NB4 (cell line): ENCODE measurements around the gene TTC27.

ENCODE experiments used
- CTCF ChIP-seq: IDR thresholded peaks from one replicate; pipeline ENCODE4 v1.5.1; 2012; ENCODE audit warnings: low read depth, low read length
- MAX ChIP-seq: IDR thresholded peaks from 2 replicates; pipeline ENCODE4 v1.6.1; 2011; ENCODE audit warnings: low read depth, low read length
- MYC ChIP-seq: IDR thresholded peaks from 2 replicates; pipeline ENCODE4 v1.6.1; 2011; ENCODE audit warnings: low read depth, low read length
- POLR2A ChIP-seq: IDR thresholded peaks from 2 replicates; pipeline ENCODE4 v1.6.1; 2011; ENCODE audit warnings: mild to moderate bottlenecking; ENCODE audit not compliant: insufficient read length; ENCODE audit errors: extremely low read depth

- TF ChIP-seq MAX (no peak), CTCF (no peak), MYC (no peak), POLR2A (no peak)
These were observed 38.9 kb downstream of the TTC27 start for GRCh38 chr2:32666704-32667103.
